Panc1 (cell line): ENCODE data around the gene DTNBP1. TPM values are rescaled to one million over a fixed set of nuclear protein-coding genes. Genes with fewer than 3 reads are reported as not detected.

Source experiments
- ATAC-seq: fragments of 200-7000 bp; cut with Tn5 transposase; 2 replicates; pipeline ENCODE4 v1.9.1; 2020; ENCODE audit warnings: mild to moderate bottlenecking, moderate library complexity
- BruUV-seq: library from RNA; stranded (reverse); fragments of 400-500 nt; replicated peaks from 2 replicates; lab custom pipeline; 2021; lab: Mats Ljungman, UMichigan
- CTCF ChIA-PET: fragments of 300-600 bp; sonication (Branson Sonifier 250); formaldehyde crosslinking; loops from one replicate; lab custom pipeline; 2022; ENCODE audit warnings: antibody characterized with exemption; lab: Charles Lee
- POLR2A ChIA-PET: fragments of 300-600 bp; sonication (Branson Sonifier 250); formaldehyde crosslinking; loops from one replicate; lab custom pipeline; 2022; ENCODE audit warnings: antibody characterized with exemption; lab: Charles Lee
- DNase-seq: peaks from one replicate; pipeline ENCODE4 v3.0.0-alpha.2; 2010; ENCODE audit warnings: low read depth, low spot score
- H3K27ac ChIP-seq: 2 replicates; pipeline ENCODE4 v1.5.1; 2011; ENCODE audit warnings: mild to moderate bottlenecking, low read length, inconsistent platforms
- H3K27me3 ChIP-seq: fragments of 200-500 bp; sonication (Bioruptor generic); 2 replicates; pipeline ENCODE4 v1.6.0; 2014; ENCODE audit warnings: low read length, inconsistent platforms; ENCODE audit not compliant: control insufficient read depth, insufficient read depth
- H3K36me3 ChIP-seq: fragments of 200-500 bp; sonication (Bioruptor generic); 2 replicates; pipeline ENCODE4 v1.5.1; 2014; ENCODE audit warnings: inconsistent platforms, mild to moderate bottlenecking, low read length, moderate library complexity; ENCODE audit not compliant: control insufficient read depth, insufficient read depth
- H3K4me1 ChIP-seq: 2 replicates; pipeline ENCODE4 v1.5.1; 2011; ENCODE audit warnings: inconsistent platforms, mild to moderate bottlenecking, low read length, moderate library complexity; ENCODE audit not compliant: control insufficient read depth, insufficient read depth
- H3K4me3 ChIP-seq, 2 experiments: 2 replicates each; pipeline ENCODE4 v1.5.1; 2011 to 2012; ENCODE audit warnings: low read depth in 2 of 2, low read length in 2 of 2, mild to moderate bottlenecking in 2 of 2, inconsistent platforms in 1 of 2, moderate library complexity in 1 of 2
- H3K9me3 ChIP-seq: fragments of 200-500 bp; sonication (Bioruptor generic); 2 replicates; pipeline ENCODE4 v1.5.1; 2014; ENCODE audit warnings: low read depth, mild to moderate bottlenecking, inconsistent platforms, low read length, moderate library complexity; ENCODE audit not compliant: control insufficient read depth, insufficient read depth
- POLR2AphosphoS5 ChIP-seq: IDR thresholded peaks from 2 replicates; pipeline ENCODE4 v1.6.1; 2012; ENCODE audit warnings: mild to moderate bottlenecking, low read depth, low read length, moderate library complexity
- SIN3A ChIP-seq: IDR thresholded peaks from 2 replicates; pipeline ENCODE4 v1.6.1; 2012; ENCODE audit warnings: low read depth, mild to moderate bottlenecking, low read length, moderate library complexity, borderline replicate concordance; ENCODE audit not compliant: insufficient read depth
- TCF7L2 ChIP-seq: IDR thresholded peaks from 2 replicates; pipeline ENCODE4 v1.6.1; 2011; ENCODE audit warnings: mild to moderate bottlenecking, low read depth, low read length, inconsistent platforms
- in situ Hi-C: cut with HindIII; loops from 2 replicates; pipeline ENCODE4 v1.10.0; 2016; ENCODE audit warnings: low sequenced_read_pairs, low pct_unique_long_range_greater_than_20kb
- intact Hi-C: fragments of 100-400 bp; cut with micrococcal nuclease; formaldehyde crosslinking; loops from one replicate; pipeline ENCODE4 v1.10.0; 2022; ENCODE audit not compliant: unreplicated experiment
- total RNA-seq: library from RNA; stranded (reverse); gene quantifications from one replicate; pipeline ENCODE4 v1.2.1, GENCODE V29; 2021; ENCODE audit not compliant: unreplicated experiment
- TF ChIP-seq, protein P1 (sequence below), 2 experiments: IDR thresholded peaks; 2 replicates each; pipeline ENCODE4 v1.6.1; 2011 to 2012; ENCODE audit warnings: low read depth in 2 of 2, control low read depth in 1 of 2, low read length in 1 of 2, mild to moderate bottlenecking in 1 of 2, moderate library complexity in 1 of 2; ENCODE audit not compliant: insufficient read depth in 1 of 2
- TF ChIP-seq, protein P2 (sequence below): fragments of 450-650 bp; IDR thresholded peaks from 2 replicates; pipeline ENCODE4 v1.5.1; 2017; ENCODE audit warnings: mild to moderate bottlenecking

DTNBP1 gene
- total RNA-seq, 1 experiment from 2014 or later: 29.3 TPM

DNA sequence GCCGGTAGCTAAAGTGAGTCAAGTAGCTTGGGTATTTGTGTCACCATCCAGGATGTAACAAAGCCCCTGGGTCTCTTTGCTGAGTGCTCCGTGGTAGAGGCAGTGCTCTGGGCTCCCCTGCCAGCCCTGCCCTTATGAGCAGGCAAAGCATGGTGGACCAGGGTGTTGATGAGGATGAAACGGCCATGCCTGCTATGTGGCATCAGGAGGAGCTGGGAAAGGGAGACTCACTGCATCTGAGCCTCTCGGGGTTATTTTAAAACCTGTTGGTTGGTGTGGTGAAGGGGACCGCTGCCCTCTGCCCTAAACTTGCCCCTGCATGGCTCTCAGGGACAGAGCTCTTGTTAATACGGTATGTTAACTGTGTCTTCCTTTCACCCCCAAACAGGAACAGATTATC is 143.1 kb downstream of the DTNBP1 start:
- no TSS peak for BruUV-seq
- intact Hi-C loops: no loop called here
- CTCF ChIA-PET: interaction anchor here (0.5 to 0.7 kb wide), 2 partner anchors 109 to 1149 kb away, joined by 3 to 4 read pairs; no protein-coding TSS in a partner anchor

DNA sequence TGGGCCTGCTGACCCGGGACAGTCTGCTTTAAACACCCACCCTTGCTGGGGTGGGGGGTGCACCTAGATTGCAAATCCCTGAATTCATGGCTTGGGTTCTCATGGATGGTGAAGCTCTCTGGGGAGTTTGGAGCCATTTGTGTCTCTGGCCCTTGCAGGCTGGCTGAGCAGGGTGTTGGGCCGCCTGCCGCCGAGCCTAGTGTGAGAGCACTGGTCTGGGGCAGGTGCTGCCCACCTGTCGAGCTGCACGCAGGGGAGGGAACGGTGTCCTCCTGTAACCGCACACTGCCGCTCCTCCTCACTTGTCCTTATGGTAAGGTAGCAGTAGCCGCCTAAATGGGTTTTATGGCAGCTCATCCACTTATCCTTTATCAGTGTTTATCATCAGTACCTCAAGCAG is 143.9 kb downstream of the DTNBP1 start:
- CTCF ChIA-PET: interaction anchor here (0.5 kb wide), 1 partner anchor 110 kb away, joined by 3 read pairs; no protein-coding TSS in a partner anchor
- intact Hi-C loops: no loop called here
- ATAC-seq: no peak

More for the DNA sequence above, 143.1 kb downstream of the DTNBP1 start:
- Histone ChIP-seq H3K27ac (no peak overlapping the region), H3K27me3 (no peaks in the 10 kb centered on the region), H3K4me1 (no peaks in the 10 kb centered on the region), H3K9me3 (no peaks in the 10 kb centered on the region), H3K36me3 (no peaks in the 10 kb centered on the region), H3K4me3 (no peak overlapping the region)
- DNase-seq (no peak), ATAC-seq (no peak)
- in situ Hi-C loops: no loop called here
- TF ChIP-seq POLR2AphosphoS5 (no peak), TCF7L2 (no peak), SIN3A (no peak)
- TF ChIP-seq, protein P1, sequence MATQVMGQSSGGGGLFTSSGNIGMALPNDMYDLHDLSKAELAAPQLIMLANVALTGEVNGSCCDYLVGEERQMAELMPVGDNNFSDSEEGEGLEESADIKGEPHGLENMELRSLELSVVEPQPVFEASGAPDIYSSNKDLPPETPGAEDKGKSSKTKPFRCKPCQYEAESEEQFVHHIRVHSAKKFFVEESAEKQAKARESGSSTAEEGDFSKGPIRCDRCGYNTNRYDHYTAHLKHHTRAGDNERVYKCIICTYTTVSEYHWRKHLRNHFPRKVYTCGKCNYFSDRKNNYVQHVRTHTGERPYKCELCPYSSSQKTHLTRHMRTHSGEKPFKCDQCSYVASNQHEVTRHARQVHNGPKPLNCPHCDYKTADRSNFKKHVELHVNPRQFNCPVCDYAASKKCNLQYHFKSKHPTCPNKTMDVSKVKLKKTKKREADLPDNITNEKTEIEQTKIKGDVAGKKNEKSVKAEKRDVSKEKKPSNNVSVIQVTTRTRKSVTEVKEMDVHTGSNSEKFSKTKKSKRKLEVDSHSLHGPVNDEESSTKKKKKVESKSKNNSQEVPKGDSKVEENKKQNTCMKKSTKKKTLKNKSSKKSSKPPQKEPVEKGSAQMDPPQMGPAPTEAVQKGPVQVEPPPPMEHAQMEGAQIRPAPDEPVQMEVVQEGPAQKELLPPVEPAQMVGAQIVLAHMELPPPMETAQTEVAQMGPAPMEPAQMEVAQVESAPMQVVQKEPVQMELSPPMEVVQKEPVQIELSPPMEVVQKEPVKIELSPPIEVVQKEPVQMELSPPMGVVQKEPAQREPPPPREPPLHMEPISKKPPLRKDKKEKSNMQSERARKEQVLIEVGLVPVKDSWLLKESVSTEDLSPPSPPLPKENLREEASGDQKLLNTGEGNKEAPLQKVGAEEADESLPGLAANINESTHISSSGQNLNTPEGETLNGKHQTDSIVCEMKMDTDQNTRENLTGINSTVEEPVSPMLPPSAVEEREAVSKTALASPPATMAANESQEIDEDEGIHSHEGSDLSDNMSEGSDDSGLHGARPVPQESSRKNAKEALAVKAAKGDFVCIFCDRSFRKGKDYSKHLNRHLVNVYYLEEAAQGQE (IDR thresholded peaks at IDR 0.05; ENCODE audit: insufficient read depth in 1 of 2, low read depth in 2 of 2, low read length in 1 of 2): no peak
- TF ChIP-seq, protein P2, sequence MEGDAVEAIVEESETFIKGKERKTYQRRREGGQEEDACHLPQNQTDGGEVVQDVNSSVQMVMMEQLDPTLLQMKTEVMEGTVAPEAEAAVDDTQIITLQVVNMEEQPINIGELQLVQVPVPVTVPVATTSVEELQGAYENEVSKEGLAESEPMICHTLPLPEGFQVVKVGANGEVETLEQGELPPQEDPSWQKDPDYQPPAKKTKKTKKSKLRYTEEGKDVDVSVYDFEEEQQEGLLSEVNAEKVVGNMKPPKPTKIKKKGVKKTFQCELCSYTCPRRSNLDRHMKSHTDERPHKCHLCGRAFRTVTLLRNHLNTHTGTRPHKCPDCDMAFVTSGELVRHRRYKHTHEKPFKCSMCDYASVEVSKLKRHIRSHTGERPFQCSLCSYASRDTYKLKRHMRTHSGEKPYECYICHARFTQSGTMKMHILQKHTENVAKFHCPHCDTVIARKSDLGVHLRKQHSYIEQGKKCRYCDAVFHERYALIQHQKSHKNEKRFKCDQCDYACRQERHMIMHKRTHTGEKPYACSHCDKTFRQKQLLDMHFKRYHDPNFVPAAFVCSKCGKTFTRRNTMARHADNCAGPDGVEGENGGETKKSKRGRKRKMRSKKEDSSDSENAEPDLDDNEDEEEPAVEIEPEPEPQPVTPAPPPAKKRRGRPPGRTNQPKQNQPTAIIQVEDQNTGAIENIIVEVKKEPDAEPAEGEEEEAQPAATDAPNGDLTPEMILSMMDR: no peak
- POLR2A ChIA-PET: no interaction called here

More for the DNA sequence above, 143.9 kb downstream of the DTNBP1 start:
- H3K4me1 ChIP-seq: no peaks in the 10 kb centered on the region
- H3K4me3 ChIP-seq: no peak overlapping the region
- in situ Hi-C loops: no loop called here
- H3K27ac ChIP-seq: no peak overlapping the region
- H3K36me3 ChIP-seq: no peaks in the 10 kb centered on the region
- DNase-seq: no peak
- no peaks in the 10 kb centered on the region for H3K27me3 ChIP-seq
- POLR2A ChIA-PET: no interaction called here
- TF ChIP-seq TCF7L2 (no peak), POLR2AphosphoS5 (no peak), SIN3A (no peak)
- TF ChIP-seq, protein P2: no peak
- TF ChIP-seq, protein P1 (IDR thresholded peaks at IDR 0.05; ENCODE audit: insufficient read depth in 1 of 2, low read depth in 2 of 2, low read length in 1 of 2): no peak
- BruUV-seq: no TSS peak
- no peaks in the 10 kb centered on the region for H3K9me3 ChIP-seq
